Upper lobe of left lung (tissue), 4 donors: ENCODE results near the gene REV3L.

ENCODE experiments used
- CTCF ChIP-seq, 6 experiments: fragments of 450-650 bp in 4 of 6; fragments of 200-600 bp in 2 of 6; sonication (generic) in 2 of 6; IDR thresholded peaks; one replicate each; pipeline ENCODE4 v1.5.1; 2016 to 2019; ENCODE audit warnings: antibody characterized with exemption in 6 of 6
- EP300 ChIP-seq, 4 donors: sonication (generic); formaldehyde crosslinking; IDR thresholded peaks; one replicate each; pipeline ENCODE4 v1.5.1; 2017; ENCODE audit warnings: antibody characterized with exemption in 4 of 4, control low read depth in 2 of 4
- POLR2A ChIP-seq, 4 donors: fragments of 450-650 bp; IDR thresholded peaks; one replicate each; pipeline ENCODE4 v1.5.1; 2016 to 2017; ENCODE audit warnings: antibody characterized with exemption in 4 of 4, mild to moderate bottlenecking in 2 of 4
- POLR2AphosphoS5 ChIP-seq, 2 donors: sonication (generic); formaldehyde crosslinking; IDR thresholded peaks; one replicate each; pipeline ENCODE4 v1.5.1; 2017; ENCODE audit warnings: antibody characterized with exemption in 2 of 2

- TF ChIP-seq CTCF (IDR thresholded peaks at IDR 0.05) (no peak), POLR2A (IDR thresholded peaks at IDR 0.05) (no peak), EP300 (IDR thresholded peaks at IDR 0.05) (no peak), POLR2AphosphoS5 (IDR thresholded peaks at IDR 0.05) (no peak)
Measured at GRCh38 chr6:111485342-111485741, 2.3 kb upstream of the REV3L start.
